HepG2 (cell line): ENCODE results near the gene RREB1. TPM values are rescaled to one million over a fixed set of nuclear protein-coding genes. Genes with fewer than 3 reads are reported as not detected.

Experiments
- ADNP ChIP-seq: sonication (generic); formaldehyde crosslinking; IDR thresholded peaks from 2 replicates; pipeline ENCODE4 v1.4.0; 2020; ENCODE audit warnings: missing genetic modification reagents
- BCLAF1 ChIP-seq: fragments of 450-650 bp; IDR thresholded peaks from 2 replicates; pipeline ENCODE4 v1.6.1; 2017; ENCODE audit warnings: mild to moderate bottlenecking
- IRF2 ChIP-seq: IDR thresholded peaks from 2 replicates; pipeline ENCODE4 v1.6.1; 2018; ENCODE audit warnings: missing genetic modification reagents, missing compliant biosample characterization
- MXD1 ChIP-seq: sonication (generic); formaldehyde crosslinking; IDR thresholded peaks from 2 replicates; pipeline ENCODE4 v1.4.0; 2020; ENCODE audit warnings: mild to moderate bottlenecking, missing genetic modification reagents
- NPAS2 ChIP-seq: sonication (generic); formaldehyde crosslinking; IDR thresholded peaks from 2 replicates; pipeline ENCODE4 v1.8.0; 2022; ENCODE audit warnings: mild to moderate bottlenecking, missing genetic modification reagents, borderline replicate concordance
- POLR2G ChIP-seq: fragments of 200-400 bp; formaldehyde crosslinking; IDR thresholded peaks from 2 replicates; pipeline ENCODE4 v1.6.1; 2018; ENCODE audit warnings: mild to moderate bottlenecking, low read depth, low read length, moderate library complexity
- RBAK ChIP-seq: sonication (generic); formaldehyde crosslinking; IDR thresholded peaks from 2 replicates; pipeline ENCODE4 v1.5.1; 2020; ENCODE audit warnings: mild to moderate bottlenecking, missing genetic modification reagents
- RBFOX2 ChIP-seq: fragments of 200-400 bp; formaldehyde crosslinking; IDR thresholded peaks from 2 replicates; pipeline ENCODE4 v1.6.1; 2017; ENCODE audit warnings: low read depth, mild to moderate bottlenecking, low read length
- SKI ChIP-seq: fragments of 450-650 bp; IDR thresholded peaks from one replicate; pipeline ENCODE4 v1.6.1; 2018; ENCODE audit warnings: mild to moderate bottlenecking; ENCODE audit not compliant: partially characterized antibody
- SMARCE1 ChIP-seq: fragments of 450-650 bp; IDR thresholded peaks from 2 replicates; pipeline ENCODE4 v1.6.1; 2017; ENCODE audit warnings: borderline replicate concordance
- SOX6 ChIP-seq, 2 experiments: fragments of 450-650 bp in 1 of 2; sonication (generic) in 1 of 2; formaldehyde crosslinking in 1 of 2; IDR thresholded peaks; 2 replicates each; pipeline versions ENCODE4 v1.4.0 to v1.6.1; 2017 to 2020; ENCODE audit warnings: antibody characterized with exemption in 1 of 2, mild to moderate bottlenecking in 1 of 2, missing genetic modification reagents in 1 of 2
- SRSF4 ChIP-seq: fragments of 200-400 bp; formaldehyde crosslinking; IDR thresholded peaks from one replicate; pipeline ENCODE4 v1.6.1; 2018; ENCODE audit warnings: mild to moderate bottlenecking, low read depth, low read length, moderate library complexity; ENCODE audit not compliant: poor library complexity, severe bottlenecking
- TFE3 ChIP-seq: IDR thresholded peaks from 2 replicates; pipeline ENCODE4 v1.6.1; 2016
- YY1 ChIP-seq: IDR thresholded peaks from 2 replicates; pipeline ENCODE4 v1.6.1; 2011; ENCODE audit warnings: low read length, low read depth, moderate library complexity, mild to moderate bottlenecking; ENCODE audit not compliant: insufficient read depth, insufficient replicate concordance
- ZBTB7A ChIP-seq: sonication (generic); formaldehyde crosslinking; IDR thresholded peaks from 2 replicates; pipeline ENCODE4 v1.8.0; 2022; ENCODE audit warnings: mild to moderate bottlenecking, missing genetic modification reagents
- ZFP36L2 ChIP-seq: sonication (generic); formaldehyde crosslinking; IDR thresholded peaks from 2 replicates; pipeline ENCODE4 v1.4.0; 2020; ENCODE audit warnings: missing genetic modification reagents
- ZNF292 ChIP-seq: sonication (generic); formaldehyde crosslinking; IDR thresholded peaks from 2 replicates; pipeline ENCODE4 v1.8.1; 2022; ENCODE audit warnings: mild to moderate bottlenecking, low read depth, missing genetic modification reagents, borderline replicate concordance
- ZNF329 ChIP-seq: sonication (generic); formaldehyde crosslinking; IDR thresholded peaks from 2 replicates; pipeline ENCODE4 v1.9.0; 2021; ENCODE audit warnings: low read depth, mild to moderate bottlenecking, missing genetic modification reagents
- ZNF362 ChIP-seq: sonication (generic); formaldehyde crosslinking; IDR thresholded peaks from 2 replicates; pipeline ENCODE4 v1.4.0; 2020; ENCODE audit warnings: missing genetic modification reagents, mild to moderate bottlenecking, borderline replicate concordance
- ZNF441 ChIP-seq: sonication (generic); formaldehyde crosslinking; IDR thresholded peaks from 2 replicates; pipeline ENCODE4 v1.7.0; 2021; ENCODE audit warnings: missing genetic modification reagents, borderline replicate concordance
- ZNF468 ChIP-seq: sonication (generic); formaldehyde crosslinking; IDR thresholded peaks from 2 replicates; pipeline ENCODE4 v1.8.0; 2022; ENCODE audit warnings: mild to moderate bottlenecking, moderate library complexity, missing genetic modification reagents
- ZNF496 ChIP-seq: sonication (generic); formaldehyde crosslinking; IDR thresholded peaks from 2 replicates; pipeline ENCODE4 v1.8.1; 2023; ENCODE audit warnings: mild to moderate bottlenecking, moderate library complexity, missing genetic modification reagents; ENCODE audit not compliant: insufficient replicate concordance
- ZNF501 ChIP-seq: sonication (generic); formaldehyde crosslinking; IDR thresholded peaks from 2 replicates; pipeline ENCODE4 v1.5.1; 2020; ENCODE audit warnings: mild to moderate bottlenecking, moderate library complexity, missing genetic modification reagents
- ZNF761 ChIP-seq: sonication (generic); formaldehyde crosslinking; conservative IDR thresholded peaks from 2 replicates; pipeline ENCODE4 v1.4.0; 2020; ENCODE audit warnings: mild to moderate bottlenecking, missing genetic modification reagents
- polyA plus RNA-seq, 8 experiments: library from polyadenylated mRNA; depleted of rRNA in 3 of 8; stranded (reverse) in 7 of 8; unstranded in 1 of 8; fragments of >200 nt; fragmentation: Illumina TruSeq in 4 of 8; extraction: Trizol in 4 of 8; gene quantifications; 2 replicates each; pipeline versions ENCODE4 v1.2.1 to v1.2.3, GENCODE V29; 2011 to 2016; ENCODE audit warnings: low read depth in 4 of 8, missing spikeins in 1 of 8, mixed read lengths in 1 of 8; ENCODE audit not compliant: insufficient read depth in 1 of 8
- total RNA-seq, 5 experiments: library from RNA; depleted of rRNA; stranded (reverse); fragments of >200 nt; fragmentation: Illumina TruSeq; extraction: Trizol; gene quantifications; 2 replicates each; pipeline ENCODE4 v1.2.3, GENCODE V29; 2016; ENCODE audit warnings: low read depth in 1 of 5

Gene RREB1
- total and polyA plus RNA-seq, 2 of the 13 experiments (the other 11 are each of a cell fraction or from before 2014, with no cell fraction given), result 6.1 to 23.2 TPM

GRCh38 chr6:7106752-7107577, 796 bp upstream of the RREB1 start (continued):
- TF ChIP-seq ZBTB7A (CRISPR knock-in tag) (0 out of 2 replicates have a peak, but pooled peaks have one; percentile 11), NPAS2 (CRISPR knock-in tag) (no peak), SMARCE1 (no peak), MXD1 (CRISPR knock-in tag) (peak; percentile 62), SOX6 (IDR thresholded peaks at IDR 0.05) (no peak), SOX6 (CRISPR knock-in tag; IDR thresholded peaks at IDR 0.05) (peak; percentile 29), ZNF496 (no peak), RBAK (no peak), ZNF362 (CRISPR knock-in tag) (no peak), BCLAF1 (no peak), ADNP (CRISPR knock-in tag) (no peak), IRF2 (CRISPR knock-in tag) (no peak; the same call in 1 of the 2 replicates), ZNF761 (no peak), SRSF4 (no peak), ZFP36L2 (CRISPR knock-in tag) (no peak), ZNF292 (CRISPR knock-in tag) (peak; percentile 42; the same call in 1 of the 2 replicates), RBFOX2 (no peak), ZNF468 (CRISPR knock-in tag) (no peak), POLR2G (peak; percentile 56), ZNF329 (CRISPR knock-in tag) (0 out of 2 replicates have a peak, but pooled peaks have one; percentile 67), ZNF441 (CRISPR knock-in tag) (no peak), SKI (no peak), ZNF501 (CRISPR knock-in tag) (peak; percentile 77), YY1 (peak; percentile 47), TFE3 (CRISPR knock-in tag) (no peak)
